ENCODE data around the gene TACC3.

The TACC3 gene

DNA sequence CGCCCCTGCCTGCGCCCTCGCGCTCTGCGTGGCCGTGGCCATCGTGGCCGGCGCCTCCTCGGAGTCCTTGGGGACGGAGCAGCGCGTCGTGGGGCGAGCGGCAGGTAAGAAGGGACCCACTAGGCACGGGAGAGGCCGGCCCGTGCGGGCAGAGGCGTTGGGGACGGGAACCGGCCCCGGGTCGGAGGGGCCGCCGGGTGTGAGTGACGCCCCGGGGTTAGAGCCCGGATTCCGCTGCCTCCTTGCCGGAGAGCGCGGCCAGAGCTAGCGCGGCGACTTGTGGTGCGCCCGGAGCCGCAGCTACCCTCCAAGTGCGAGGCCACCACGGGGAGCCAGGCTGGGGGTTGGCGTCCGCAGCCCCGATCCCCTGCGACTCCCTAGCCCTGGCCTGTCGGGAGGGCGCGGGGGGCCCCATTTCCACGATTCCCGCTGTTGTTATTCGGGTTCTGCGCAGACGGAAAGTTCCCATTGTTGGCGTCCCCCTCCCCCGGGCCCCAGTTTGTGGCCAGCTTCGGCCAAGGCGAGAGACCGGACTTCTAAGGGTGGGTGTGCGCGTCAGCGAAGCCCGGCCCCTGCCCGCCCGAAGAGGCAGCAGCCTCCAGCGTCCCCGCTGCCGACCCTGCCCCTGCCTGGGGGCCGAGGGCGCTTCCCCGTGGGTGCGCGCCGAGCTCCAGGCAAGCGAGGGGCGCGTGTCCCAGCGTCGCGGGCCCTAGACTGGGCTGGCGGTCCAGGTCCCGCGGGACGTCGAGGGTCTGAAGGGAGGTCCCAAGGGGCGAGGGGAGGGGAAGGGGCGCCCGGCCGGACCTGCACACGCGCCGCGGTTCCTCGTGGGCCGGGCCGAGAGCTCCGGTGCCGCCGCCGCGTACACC is 72.9 kb downstream of the TACC3 start:
- no peak for DNase-seq (ENCODE audit: low spot score)

All from kidney tubule cell (primary cell).